Measurements from ENCODE around the gene SPAG9. TPM values are rescaled to one million over a fixed set of nuclear protein-coding genes. Genes with fewer than 3 reads are reported as not detected.
"Not testable (repeated sequence)": the region's sequence is repeated elsewhere in the genome, so short reads cannot be mapped to it uniquely, and the experiment has no call there.

SPAG9 gene
- polyA plus RNA-seq, 3 donors: 15.9 to 43.1 (median 22.2) TPM

DNA sequence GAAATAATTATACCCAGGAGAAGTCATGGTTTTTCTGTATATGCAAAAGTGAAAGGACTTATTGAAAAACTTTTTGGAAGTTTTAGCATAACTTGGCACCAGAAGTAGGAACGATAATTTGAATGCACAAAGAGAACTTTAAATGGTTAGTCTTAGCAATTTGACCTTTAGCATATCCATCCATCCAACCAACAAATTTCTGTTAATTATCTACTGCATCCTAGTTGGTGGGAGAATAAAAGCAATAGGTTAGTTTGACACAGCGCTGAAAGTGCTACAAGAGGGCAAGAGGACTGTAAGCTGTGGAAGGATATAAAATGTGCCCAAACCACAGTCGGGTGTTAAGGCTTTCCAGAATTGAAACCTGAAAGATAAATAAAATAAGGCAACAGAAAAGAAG is 17.6 kb downstream of the SPAG9 start:
- WGBS, 3 donors: 21 to 69% (median 63%) methylated on average over 3 of the region's 3 CpGs
- H3K27ac ChIP-seq (ENCODE audit: low read depth, low read length): no peak overlapping the region

DNA sequence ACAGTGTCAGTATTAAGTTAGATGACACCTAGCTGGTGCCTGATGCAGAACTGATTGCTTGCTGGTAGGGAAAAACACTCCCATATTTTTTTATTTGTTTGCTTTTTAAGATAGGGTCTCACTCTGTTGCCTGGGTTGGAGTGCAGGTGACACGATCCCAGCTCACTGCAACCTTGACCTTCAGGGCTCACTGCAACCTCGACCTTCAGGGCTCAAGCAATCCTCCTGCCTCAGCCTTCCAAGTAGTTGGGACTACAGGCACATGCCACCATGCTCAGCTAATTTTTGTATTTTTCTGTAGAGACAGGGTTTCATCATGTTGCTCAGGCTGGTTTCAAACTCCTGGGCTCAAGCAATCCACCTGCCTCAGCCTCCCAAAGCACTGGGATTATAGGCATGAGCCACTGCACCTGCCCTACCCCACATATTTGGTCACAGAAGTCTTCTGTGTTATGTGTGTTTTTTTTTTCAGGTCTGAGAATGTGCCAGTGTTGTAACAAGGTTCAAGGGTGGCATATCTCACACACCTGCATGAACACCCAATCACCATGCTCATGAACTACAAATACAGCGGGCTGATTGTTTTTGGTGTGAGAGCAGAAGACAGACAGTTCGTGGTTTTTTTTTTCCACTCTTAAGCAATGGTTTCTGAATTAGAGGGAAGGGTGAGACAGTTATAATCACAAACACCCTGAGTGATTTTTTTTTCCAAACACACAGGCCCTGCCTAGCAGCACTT is 22.8 kb downstream of the SPAG9 start:
- WGBS, 3 donors: 23 to 75% (median 74%) methylated on average over 4 of the region's 4 CpGs
- H3K27ac ChIP-seq (ENCODE audit: low read depth, low read length): no peak overlapping the region

DNA sequence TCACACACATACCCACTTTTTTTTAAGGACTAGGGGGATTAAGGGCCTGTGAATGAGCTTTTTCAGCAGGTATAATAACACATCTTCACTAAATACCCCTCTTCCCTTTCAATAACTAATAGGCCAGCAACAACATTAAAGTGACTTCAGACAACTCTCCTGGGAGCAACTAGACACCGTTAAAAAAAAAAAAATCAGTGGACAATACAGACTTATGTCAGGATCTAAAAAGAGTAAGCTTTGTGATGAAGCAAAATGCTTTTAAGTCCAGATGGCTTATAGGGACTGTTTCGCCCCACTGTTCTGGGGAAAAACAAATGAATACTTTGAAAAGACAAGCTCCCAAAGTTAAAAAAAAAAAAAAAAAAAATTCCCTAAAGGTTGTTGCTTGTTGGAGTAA is 29.0 kb downstream of the SPAG9 start:
- WGBS, 3 donors: 57 to 73% (median 62%) methylated on average over 2 of the region's 2 CpGs
- no peak overlapping the region for H3K27ac ChIP-seq (ENCODE audit: low read depth, low read length)

DNA sequence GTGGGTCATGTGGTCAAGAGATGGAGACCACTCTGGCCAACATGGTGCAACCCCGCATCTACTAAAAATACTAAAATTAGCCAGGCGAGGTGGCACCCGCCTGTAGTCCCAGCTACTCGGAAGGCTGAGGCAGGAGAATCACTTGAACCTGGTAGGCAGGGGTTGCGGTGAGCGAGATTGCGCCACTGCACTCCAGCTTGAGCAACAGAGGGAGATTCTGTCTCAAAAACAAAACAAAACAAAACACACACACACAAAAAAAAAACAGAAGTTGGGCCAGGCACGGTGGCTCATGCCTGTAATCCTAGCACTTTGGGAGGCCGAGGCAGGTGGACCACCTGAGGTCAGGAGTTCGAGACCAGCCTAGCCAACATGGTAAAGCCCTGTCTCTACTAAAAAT is 31.8 kb downstream of the SPAG9 start:
- H3K27ac ChIP-seq (ENCODE audit: low read depth, low read length): not testable (repeated sequence)
- 66 to 98% (median 82%) methylated on average over 10 of the region's 10 CpGs for WGBS, 3 donors

DNA sequence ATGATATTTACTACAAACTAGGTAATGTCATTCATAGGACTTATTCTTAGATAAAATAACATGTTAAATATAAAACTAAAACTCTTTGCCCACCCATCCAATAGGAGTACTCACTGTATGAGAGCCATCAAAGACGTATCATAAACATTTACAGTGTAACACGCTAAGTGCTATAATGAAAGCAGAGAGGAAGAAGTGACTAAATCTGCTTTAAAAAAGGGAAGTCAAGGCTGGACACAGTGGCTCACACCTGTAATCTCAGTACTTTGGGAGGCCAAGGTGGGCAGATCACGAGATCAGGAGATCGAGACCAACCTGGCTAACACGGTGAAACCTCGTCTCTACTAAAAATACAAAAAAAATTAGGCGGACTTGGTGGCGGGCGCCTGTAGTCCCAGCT is 32.4 kb downstream of the SPAG9 start:
- 89 to 95% (median 89%) methylated on average over 9 of the region's 9 CpGs for WGBS, 3 donors
- no peak overlapping the region for H3K27ac ChIP-seq (ENCODE audit: low read depth, low read length)

DNA sequence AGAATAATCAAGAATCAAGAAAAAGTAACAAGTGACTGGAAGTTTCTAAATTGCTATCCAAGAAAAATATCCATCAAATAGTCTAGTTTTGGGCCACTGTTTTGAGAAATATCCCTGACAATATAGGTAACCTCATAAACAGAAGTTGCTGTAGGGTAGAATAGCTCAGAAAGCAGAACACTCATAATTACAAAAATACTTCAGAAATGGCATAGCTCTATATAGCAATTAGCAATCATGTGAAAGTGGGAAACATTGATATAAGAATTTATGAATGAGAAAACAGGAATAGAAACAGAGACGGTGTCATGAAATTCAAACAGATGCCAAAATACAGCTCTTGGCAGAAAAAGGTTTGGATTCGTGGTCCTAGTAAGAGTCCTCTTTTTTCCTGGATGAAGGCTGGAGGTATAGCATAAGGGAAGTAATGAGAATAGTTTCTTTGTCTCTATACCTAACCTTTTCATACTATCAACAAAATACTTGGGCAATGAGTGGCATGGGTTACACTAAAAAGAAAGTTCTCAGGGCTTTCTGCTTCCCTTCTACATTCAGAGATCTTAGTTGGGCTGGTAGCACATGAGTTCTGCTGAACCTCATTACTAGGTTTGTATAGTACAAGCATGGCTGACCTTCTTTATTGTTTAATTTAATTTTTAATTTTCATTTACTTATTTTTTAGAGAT is 33.5 kb downstream of the SPAG9 start:
- WGBS, 3 donors: 37 to 64% (median 56%) methylated on average over 2 of the region's 2 CpGs
- H3K27ac ChIP-seq (ENCODE audit: low read depth, low read length): no peak overlapping the region

DNA sequence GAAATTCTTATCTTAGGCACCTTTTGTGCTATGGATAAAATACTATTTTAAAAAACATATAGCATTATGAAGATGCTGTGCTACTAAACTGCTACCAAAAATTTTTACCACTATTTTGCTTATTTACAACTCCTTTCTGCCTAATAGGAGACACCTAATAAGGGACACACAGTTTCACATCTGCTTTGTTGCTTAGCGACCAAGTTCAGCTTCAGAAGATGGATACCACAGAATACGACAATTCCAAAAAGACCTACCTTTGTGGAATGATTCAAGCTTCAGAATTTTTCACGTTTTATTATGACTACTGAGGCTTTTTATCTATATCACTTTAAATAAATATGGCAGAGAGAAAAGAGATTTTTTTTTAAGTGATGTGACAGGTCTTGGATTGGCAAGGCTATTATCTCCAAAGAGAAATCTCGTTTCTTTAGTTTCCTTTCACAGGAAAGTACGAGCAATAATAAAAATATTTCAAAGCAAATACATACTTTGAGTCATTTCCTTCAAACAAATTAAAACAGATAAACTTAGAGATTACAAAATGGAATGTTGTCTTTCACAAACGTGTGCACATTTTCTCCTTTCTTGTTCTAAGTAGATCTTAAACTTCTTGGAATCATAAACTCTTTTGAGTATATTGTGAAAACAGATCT is 35.4 kb downstream of the SPAG9 start:
- 41 to 54% (median 53%) methylated on average over 6 of the region's 6 CpGs for WGBS, 3 donors
- H3K27ac ChIP-seq (ENCODE audit: low read depth, low read length): no peak overlapping the region

DNA sequence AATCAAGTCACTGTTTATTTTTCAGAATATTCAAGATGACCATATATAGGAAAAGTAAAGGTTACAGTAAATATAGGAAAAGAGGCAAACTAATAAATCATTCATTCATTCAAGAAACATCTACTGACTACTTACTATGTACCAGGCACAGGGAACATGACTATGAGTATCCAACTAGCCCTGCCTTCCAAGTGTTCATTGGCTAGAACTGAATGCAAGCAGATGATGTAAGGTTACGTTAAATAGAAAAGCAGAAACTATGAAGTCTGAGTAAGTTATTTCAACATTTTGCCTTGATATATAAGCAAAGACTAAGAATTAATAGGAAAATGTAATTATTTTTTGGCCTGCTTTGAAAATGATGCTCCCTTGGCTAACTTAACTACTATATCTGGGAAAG is 36.7 kb downstream of the SPAG9 start:
- H3K27ac ChIP-seq (ENCODE audit: low read depth, low read length): no peak overlapping the region
- WGBS, 3 donors: 50 to 96% (median 56%) methylated on average over 1 of the region's 1 CpG

DNA sequence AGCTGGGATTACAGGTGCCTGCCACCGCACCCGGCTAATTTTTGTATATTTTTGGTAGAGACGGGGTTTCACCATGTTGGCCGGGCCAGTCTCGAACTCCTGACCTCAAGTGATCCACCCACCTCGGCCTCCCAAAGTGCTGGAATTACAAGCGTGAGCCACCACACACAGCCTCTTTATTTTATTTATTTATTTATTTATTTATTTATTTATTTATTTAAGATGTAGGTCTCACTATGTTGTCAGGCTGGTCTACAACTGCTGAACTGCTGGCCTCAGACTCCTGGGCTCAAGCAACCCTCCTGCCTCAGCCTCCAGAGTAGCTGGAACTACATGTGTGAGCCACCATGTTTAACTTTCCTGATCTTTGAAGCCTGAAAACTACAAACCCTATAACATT is 37.3 kb downstream of the SPAG9 start:
- WGBS, 3 donors: 81 to 98% (median 92%) methylated on average over 7 of the region's 7 CpGs
- not testable (repeated sequence) for H3K27ac ChIP-seq (ENCODE audit: low read depth, low read length)

DNA sequence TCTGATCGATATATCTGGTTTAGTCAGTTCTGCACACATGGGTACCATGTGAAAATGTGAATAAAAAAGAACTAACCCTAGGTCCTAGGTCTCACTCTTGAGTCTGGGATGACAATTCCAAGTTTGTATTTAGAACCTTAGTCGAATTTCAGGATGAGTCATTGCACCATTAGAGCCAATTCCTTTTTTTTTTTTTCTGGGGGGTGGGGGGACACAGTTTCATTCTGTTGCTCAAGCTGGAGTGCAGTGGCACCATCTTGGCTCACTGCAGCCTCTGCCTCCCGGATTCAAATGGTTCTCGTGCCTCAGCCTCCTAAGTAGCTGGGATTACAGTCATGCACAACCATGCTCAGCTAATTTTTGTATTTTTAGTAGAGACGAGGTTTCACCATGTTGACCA is 41.6 kb downstream of the SPAG9 start:
- H3K27ac ChIP-seq (ENCODE audit: low read depth, low read length): no peak overlapping the region
- WGBS, 3 donors: 83 to 90% (median 83%) methylated on average over 5 of the region's 5 CpGs

DNA sequence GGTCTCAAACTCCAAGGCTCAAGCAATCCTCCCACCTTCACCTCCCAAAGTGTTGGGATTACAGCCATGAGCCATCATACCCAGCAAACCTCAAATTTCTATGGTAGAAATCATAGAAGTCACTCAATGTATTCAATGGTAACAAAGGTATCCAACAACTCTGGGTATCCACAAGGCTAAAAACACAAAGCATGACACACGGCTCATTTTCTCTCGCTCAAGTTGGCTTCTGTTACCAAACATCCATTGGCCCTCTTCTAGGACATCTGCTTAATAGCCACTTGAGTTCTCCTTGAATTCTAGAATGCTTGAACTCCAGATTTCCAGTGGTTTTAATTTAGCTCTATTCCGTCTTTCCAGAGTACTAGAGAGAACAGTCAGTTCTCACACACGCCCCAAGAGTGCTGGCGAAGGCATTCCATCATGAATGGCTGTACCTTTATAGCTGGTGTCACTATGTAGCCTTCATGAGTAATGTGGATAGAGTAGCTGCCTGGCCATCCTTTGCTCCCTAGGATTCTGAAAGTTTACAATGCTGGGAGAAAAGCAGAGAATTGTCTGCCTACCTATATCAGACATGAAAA is 42.6 kb downstream of the SPAG9 start:
- 93 to 98% (median 97%) methylated on average over 5 of the region's 5 CpGs for WGBS, 3 donors
- H3K27ac ChIP-seq (ENCODE audit: low read depth, low read length): no peak overlapping the region

DNA sequence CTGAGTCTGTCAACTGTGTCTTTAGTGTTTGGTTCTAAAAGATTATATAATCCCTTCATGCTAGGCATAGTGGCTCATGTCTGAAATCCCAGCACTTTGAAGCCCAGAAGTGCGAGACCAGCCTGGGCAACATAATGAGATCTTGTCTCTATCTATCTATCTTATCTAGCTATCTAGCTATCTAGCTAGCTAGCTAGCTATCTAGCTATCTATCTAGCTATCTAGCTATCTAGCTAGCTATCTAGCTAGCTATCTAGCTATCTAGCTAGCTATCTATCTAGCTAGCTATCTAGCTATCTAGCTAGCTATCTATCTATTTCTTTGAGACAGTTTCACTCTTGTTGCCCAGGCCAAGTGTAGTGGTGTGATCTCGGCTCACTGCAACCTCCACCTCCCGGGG is 43.8 kb downstream of the SPAG9 start:
- WGBS, 3 donors: 96 to 99% (median 97%) methylated on average over 3 of the region's 3 CpGs
- no peak overlapping the region for H3K27ac ChIP-seq (ENCODE audit: low read depth, low read length)

DNA sequence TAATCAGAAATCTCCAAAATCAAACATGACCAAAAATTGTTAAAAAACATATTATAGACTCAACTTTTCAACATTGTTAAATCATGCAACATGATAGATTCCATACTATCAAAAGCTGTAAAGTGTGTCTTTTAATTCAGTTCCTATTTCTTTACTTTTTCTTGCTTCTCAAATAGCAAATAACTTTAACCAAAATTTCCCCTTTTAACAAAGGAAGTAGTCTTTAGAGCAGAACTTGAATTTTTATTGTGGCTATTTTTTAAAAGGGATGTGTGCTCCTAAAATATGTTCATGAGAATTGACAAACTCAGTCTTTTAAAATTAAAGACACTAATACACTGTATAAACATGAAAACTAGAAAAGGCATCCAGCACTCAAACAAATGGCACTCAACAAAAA is 49.1 kb downstream of the SPAG9 start:
- H3K27ac ChIP-seq (ENCODE audit: low read depth, low read length): no peak overlapping the region

DNA sequence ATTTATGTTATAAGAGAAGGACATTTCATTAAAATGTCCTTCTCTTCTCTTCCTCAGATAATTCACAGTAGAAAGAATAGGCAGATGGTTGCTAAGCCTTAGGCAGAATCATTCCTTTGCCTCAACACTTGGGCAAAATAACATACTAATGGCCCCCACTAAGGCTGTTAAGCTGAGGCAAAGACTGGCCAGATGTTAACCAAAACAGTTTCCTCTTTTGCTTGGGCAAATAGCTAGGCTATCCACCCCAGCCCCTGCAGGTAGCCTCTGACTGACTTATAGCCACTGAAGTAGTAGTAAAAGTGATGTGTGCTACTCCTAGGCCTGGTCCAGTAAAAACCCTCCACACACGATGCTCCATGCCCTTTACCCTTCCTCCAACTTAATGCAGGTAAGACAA is 55.2 kb downstream of the SPAG9 start:
- 83 to 89% (median 86%) methylated on average over 1 of the region's 1 CpG for WGBS, 3 donors
- no peak overlapping the region for H3K27ac ChIP-seq (ENCODE audit: low read depth, low read length)

DNA sequence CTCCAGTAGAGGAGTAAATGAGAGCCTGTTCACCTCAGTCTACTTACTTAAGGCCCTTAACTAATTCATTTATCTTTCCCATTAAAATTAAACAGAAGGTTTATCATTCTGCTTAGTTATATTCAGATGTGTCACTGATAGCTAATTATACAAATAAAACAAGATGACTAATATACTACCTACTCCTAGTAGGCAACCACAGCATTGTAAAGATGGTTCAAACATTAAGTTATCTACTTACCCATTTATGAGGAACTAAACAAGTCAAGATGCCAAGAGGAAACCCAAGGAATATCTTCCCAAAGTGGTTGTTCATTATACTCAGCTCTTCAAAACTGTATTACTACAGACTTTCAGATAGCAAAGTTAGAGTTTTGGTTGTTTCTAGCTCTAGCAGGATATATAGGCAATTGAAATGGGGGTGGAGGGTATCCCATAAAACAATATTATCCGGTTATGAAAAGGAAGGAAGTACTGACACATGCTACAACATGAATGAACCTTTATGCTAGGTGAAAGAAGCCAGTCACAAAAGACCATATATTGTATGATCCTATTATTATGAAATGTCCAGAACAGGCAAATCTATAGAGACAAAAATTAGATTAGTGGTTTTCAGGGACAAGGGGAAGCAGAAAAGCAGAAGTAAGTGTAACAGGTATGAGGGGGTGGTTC is 56.5 kb downstream of the SPAG9 start:
- no peak overlapping the region for H3K27ac ChIP-seq (ENCODE audit: low read depth, low read length)
- WGBS, 3 donors: 38 to 90% (median 51%) methylated on average over 1 of the region's 1 CpG

DNA sequence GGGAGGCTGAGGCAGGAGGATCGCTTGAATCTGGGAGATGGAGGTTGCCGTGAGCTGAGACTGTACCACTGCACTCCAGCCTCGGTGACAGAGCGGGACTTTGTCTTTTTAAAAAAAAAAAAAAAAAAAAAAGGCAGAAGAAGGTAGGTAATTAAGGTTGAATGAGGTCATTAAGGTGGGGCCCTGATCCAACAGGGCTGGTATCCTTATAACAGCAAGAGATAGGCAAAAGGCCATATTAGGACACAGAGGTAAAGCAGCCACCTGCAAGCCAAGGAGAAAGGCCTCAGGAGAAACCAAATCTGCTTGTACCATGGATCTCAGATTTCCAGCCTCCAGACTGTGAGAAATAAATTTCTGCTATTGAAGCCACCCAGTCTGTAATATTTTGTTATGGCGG is 60.3 kb downstream of the SPAG9 start:
- H3K27ac ChIP-seq (ENCODE audit: low read depth, low read length): no peak overlapping the region
- WGBS, 3 donors: 84 to 100% (median 98%) methylated on average over 5 of the region's 5 CpGs

DNA sequence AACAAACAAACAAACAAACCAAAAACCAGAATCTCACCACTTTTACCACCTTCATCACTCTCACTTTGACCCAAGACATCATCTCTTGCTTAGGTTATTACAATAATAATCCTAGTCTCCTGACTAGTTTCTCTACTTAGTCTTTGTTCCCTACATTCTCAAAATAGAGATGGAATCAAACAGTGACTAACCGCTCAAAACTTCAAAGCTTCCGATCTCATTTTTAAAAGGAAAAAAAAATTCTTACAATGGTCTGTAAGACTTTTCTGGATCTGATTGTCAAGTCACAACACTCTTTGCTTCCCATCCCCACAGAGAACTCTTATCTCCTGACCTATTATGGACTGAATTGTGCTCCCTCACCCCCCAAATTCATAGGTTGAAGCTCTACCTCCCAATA is 60.9 kb downstream of the SPAG9 start:
- H3K27ac ChIP-seq (ENCODE audit: low read depth, low read length): no peak overlapping the region
- 86 to 92% (median 88%) methylated on average over 2 of the region's 2 CpGs for WGBS, 3 donors

DNA sequence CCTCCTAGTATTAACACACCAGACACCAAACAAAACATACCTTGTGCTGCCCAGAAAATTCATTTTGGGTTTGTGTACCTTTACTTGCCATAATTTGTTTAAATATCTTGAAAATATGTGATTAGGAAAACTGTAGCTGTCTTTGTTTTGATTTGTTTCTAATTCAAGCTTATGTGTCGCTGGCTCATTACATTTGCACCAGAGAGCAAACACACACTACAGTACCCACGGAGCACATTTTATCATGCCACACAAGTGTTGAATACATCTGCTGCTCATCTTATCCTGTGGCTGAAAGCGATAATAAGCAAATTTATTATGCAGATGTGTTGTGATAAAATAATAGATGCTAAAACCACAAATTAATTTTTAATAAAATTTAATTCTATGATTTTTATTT is 63.1 kb downstream of the SPAG9 start:
- 31 to 90% (median 84%) methylated on average over 3 of the region's 3 CpGs for WGBS, 3 donors
- no peak overlapping the region for H3K27ac ChIP-seq (ENCODE audit: low read depth, low read length)

All from adipose tissue (tissue), 3 donors.